Fibroblast of upper back skin (primary cell): Measurements from ENCODE around the gene GLYR1.
A peak's percentile ranks its signal among the peaks of the same experiment; 100 is the strongest.
"Not testable (repeated sequence)": the region's sequence is repeated elsewhere in the genome, so short reads cannot be mapped to it uniquely, and the experiment has no call there.

Experiments
- DNase-seq: peaks from one replicate; pipeline ENCODE4 v3.0.0-alpha.2; 2013

GLYR1 gene

GRCh38 chr16:4846901-4847773 lies at the start of gene GLYR1, which contains the start of gene UBN1:
Gene GLYR1, minus strand, starts transcription at chr16:4847288. Its CDS starts 23 bp downstream, at chr16:4847265.
Gene UBN1, plus strand, starts transcription at chr16:4847481. Its CDS starts 5,437 bp downstream, at chr16:4852918.
- DNase-seq: peak; percentile 96

DNA sequence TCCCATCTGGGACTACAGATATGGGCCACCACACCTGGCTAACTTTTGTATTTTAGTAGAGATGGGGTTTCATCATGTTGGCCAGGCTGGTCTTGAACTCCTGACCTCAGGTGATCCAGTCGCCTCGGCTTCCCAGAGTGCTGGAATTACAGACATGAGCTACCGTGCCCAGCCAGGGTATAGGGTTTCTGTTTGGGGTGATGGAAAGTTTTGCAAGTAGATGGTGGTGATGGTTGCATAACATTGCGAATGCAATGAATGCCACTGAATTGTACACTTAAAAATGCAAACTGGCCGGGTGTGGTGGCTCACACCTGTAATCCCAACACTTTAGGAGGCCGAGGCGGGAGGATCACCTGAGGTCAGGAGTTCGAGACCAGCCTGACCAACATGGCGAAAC lies 49.7 kb upstream of the GLYR1 start:
- DNase-seq: not testable (repeated sequence)

DNA sequence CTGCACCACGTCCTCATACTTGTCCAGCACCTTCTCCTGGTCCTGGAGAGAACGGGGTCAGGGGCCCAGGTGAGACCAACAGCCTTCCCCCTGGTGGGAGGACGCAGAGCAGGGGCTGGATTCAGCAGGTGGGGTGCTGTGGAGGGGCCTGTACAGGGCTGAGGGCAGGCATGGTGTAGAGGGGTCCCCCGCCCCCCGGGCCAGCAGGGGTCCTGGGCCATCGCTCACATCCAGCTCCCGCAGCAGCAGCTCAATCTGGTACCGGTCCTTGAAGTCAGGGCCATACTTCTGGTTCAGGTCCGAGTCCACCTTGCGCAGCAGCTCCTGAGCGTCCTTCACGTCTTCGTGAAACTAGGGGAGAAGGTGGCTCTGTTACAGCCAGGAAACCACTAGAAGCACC lies 48.3 kb upstream of the GLYR1 start:
- no peak for DNase-seq

- no peak for DNase-seq
These were observed 47.4 kb upstream of the GLYR1 start for GRCh38 chr16:4894276-4895150.

DNA sequence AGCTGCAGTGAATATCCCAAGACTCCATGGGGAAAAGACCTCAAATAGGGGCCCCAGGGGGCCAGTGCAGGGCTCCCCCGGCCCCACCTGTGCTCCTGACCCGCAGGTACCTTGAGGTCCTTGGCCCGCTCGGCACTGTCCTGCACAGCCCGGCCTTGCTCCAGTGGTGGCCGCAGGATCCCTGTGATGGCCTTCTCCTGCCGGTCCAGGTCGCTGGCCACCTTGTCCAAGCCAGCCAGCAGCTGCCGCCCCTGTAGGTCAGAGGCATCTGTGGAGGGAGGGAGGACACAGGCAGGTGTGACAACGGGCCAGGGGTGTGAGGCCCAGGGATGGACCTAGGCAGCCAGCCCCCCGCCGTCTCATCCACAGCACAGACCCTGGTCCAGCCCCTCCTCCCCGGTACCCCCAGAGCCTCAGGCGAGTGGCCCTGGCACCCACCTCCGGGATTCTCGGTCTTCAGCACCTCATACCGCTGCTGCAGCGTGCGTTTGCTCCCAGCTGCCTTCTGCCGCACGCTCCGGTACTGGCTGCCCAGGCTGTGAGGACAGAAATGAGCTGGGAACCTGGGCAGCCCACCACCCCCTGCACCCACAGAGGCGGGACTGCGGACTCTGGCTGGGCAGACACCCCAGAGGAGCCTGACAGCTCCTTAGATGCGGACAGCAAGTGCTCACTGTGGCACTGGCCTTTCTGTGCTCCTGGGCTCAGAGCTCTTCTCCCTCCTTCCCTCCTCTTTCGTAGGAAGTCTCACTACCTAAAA lies 46.2 kb upstream of the GLYR1 start:
- no peak for DNase-seq

DNA sequence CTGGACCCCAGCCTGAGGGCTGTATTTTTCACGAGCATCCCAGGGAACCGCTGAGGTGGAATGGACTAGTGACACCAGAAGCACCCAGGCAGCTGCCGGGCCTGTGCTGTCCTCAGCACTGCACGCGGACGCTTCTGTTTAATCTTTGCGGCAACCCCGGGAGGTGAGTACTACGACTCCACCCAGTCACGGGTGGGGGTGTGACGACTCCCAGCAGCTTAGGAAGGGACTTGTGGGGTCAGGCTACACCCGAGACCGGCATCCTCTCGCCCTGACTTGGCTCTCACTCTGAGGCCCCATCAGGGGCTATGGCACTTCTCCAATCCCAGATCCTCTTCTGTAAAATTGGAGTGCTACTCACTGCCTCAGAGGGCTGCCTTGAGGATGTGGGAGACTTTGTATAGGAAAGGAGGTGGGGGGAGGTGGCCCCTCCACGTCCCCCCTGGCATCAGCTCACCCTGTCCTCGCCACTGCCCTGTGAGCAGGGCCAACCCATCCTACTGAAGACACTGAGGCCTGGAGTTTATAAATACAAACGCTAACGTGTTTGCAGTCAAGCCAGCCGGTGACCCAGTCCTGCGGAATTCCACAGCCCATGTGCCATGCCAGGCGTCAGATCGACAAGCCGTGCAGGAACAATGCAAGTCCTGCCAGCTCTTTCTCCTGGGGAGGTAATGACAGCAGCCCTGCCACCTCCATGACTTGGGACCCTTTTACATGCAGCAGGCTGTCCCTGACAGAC lies 45.4 kb upstream of the GLYR1 start:
- peak; percentile 40 for DNase-seq

DNA sequence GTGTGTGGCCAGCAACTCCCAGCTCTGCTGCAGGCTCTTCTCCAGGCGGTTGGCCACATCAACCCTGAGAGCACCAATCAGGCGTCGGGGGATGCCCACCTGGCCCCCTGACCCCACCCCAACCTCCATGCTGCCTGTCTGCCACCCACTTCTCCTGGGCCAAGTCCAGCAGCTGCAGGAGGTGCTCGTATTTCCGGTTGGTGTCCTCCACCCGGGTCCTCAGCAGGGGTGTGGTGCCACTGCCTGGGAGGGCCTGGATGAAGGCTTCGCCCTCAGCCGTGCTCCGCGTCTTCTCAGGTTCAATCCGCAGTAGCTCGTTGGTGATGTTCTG lies 44.8 kb upstream of the GLYR1 start:
- DNase-seq: no peak

GRCh38 chr16:4891097-4891885 lies 44.2 kb upstream of the GLYR1 start:
- DNase-seq: no peak

GRCh38 chr16:4890686-4891085 lies 43.6 kb upstream of the GLYR1 start:
- no peak for DNase-seq

DNA sequence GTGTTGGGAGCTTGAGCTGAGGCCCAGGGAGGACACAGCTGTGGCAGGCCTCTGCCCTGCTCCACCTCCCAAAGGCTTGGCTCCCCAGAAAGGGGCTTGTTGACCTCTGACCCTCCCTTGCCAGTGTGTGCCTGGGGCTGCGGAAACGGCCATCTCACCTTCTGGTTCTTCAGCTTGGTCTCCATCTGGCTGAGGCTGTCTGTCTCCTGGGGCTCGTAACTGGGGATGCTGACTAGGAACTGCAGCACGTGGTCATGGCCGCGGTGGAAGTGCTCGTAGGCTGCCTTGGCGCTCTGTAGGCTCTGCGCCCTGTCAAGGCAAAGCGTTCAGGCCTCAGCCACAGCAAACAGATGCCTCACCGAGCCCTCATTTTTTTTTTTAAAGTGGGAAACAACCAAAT lies 42.9 kb upstream of the GLYR1 start:
- DNase-seq: no peak

- DNase-seq: no peak
These were observed 41.5 kb upstream of the GLYR1 start for GRCh38 chr16:4888428-4889135.

GRCh38 chr16:4886151-4886550 lies 39.1 kb upstream of the GLYR1 start:
- no peak for DNase-seq

- DNase-seq: no peak
These were observed 38.1 kb upstream of the GLYR1 start for GRCh38 chr16:4884972-4885874.

- no peak for DNase-seq
These were observed 37.1 kb upstream of the GLYR1 start for GRCh38 chr16:4884209-4884608.

GRCh38 chr16:4883501-4883900 lies 36.4 kb upstream of the GLYR1 start:
- DNase-seq: no peak

- DNase-seq: peak; percentile 62
These were observed 35.7 kb upstream of the GLYR1 start for GRCh38 chr16:4882633-4883285.

GRCh38 chr16:4882000-4882632 lies 35.0 kb upstream of the GLYR1 start:
- DNase-seq: peak; percentile 56

DNA sequence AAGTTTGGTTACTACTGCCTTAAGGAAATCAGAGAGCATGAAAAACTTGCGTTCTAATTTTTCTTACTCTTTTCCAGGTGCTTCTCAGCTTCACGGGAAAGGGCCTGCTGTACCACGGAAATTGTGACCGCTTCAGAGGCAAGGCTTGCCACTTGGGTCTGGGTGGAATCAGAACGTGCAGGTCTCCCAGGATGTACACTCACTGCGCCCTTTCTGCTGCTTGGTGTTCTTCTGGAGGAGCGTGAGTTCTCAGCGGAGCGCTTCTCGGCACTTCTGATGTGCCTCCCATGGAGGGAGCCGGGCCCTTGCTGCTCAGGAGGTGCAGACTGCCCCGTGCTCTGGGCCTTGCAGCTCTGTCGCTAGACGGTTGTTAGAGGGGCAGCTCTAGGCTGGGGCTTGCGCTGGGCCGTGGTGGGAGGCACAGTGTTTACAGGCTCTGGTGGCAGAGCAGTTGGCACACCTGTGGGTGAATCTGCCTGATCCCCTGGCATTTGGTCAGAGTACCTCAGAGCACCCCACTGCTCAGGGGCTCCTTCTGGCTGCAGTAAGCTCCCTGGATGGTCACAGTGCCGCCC lies 33.0 kb upstream of the GLYR1 start:
- no peak for DNase-seq
